ENCODE measurements around the gene SSTR4.

The SSTR4 gene

DNA sequence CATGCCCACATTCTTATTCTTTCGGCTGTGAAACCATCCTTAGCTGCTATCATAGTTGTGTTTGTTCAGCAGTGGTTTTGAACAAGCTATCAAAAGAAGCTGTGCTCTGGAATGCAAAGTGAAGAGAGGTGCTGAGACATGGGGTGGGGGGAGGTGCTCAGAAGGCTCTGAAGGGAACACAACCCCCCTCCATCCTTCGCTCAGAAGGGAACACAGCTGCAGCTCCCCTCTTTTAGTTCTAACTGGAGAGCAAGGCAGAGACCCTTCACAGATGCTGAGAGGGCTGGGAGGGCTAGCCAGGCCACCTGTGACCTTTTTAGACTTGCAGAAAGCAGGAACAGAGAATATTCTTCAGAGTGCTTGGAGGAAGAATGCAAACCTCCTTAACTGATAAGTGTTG, 17.6 kb upstream of the SSTR4 start:
- in situ Hi-C loops (cut with HindIII; ENCODE audit: low sequenced_read_pairs) = no loop called here
- DNase-seq (ENCODE audit: low read depth) = no peak
- no peak overlapping the region for H3K4me3 ChIP-seq (ENCODE audit: low read depth, low read length)
- no peak for TF ChIP-seq CTCF (IDR thresholded peaks at IDR 0.05; ENCODE audit: low read depth, low read length, missing control alignments)

DNA sequence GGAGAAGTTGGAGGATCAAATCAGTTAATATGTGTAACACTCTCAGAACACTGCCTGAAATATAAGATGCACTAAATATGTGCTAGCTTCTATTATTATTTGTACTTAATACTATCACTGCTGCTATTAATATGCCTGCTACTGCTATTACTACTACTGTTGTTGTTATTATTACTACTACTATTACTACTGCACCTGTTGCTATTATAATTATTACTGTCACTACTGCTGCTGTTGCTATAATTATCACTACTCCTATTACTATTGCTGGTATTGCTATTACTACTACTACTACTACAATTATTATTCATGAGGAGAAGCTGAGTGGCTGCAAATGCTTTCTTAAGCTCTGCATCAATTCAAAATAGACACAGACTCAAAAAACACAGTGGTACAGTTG, 16.7 kb upstream of the SSTR4 start:
- no peak overlapping the region for H3K4me3 ChIP-seq (ENCODE audit: low read depth, low read length)
- no peak for TF ChIP-seq CTCF (IDR thresholded peaks at IDR 0.05; ENCODE audit: low read depth, low read length, missing control alignments)
- in situ Hi-C loops (cut with HindIII; ENCODE audit: low sequenced_read_pairs) = no loop called here
- no peak for DNase-seq (ENCODE audit: low read depth)

GRCh38 chr20:23018941-23019340, 16.2 kb upstream of the SSTR4 start:
- DNase-seq (ENCODE audit: low read depth) = no peak
- no peak for TF ChIP-seq CTCF (IDR thresholded peaks at IDR 0.05; ENCODE audit: low read depth, low read length, missing control alignments)
- in situ Hi-C loops (cut with HindIII; ENCODE audit: low sequenced_read_pairs) = no loop called here
- no peak overlapping the region for H3K4me3 ChIP-seq (ENCODE audit: low read depth, low read length)

GRCh38 chr20:23019403-23019802, 15.7 kb upstream of the SSTR4 start:
- in situ Hi-C loops (cut with HindIII; ENCODE audit: low sequenced_read_pairs) = no loop called here
- no peak overlapping the region for H3K4me3 ChIP-seq (ENCODE audit: low read depth, low read length)
- no peak for TF ChIP-seq CTCF (IDR thresholded peaks at IDR 0.05; ENCODE audit: low read depth, low read length, missing control alignments)
- DNase-seq (ENCODE audit: low read depth) = no peak

DNA sequence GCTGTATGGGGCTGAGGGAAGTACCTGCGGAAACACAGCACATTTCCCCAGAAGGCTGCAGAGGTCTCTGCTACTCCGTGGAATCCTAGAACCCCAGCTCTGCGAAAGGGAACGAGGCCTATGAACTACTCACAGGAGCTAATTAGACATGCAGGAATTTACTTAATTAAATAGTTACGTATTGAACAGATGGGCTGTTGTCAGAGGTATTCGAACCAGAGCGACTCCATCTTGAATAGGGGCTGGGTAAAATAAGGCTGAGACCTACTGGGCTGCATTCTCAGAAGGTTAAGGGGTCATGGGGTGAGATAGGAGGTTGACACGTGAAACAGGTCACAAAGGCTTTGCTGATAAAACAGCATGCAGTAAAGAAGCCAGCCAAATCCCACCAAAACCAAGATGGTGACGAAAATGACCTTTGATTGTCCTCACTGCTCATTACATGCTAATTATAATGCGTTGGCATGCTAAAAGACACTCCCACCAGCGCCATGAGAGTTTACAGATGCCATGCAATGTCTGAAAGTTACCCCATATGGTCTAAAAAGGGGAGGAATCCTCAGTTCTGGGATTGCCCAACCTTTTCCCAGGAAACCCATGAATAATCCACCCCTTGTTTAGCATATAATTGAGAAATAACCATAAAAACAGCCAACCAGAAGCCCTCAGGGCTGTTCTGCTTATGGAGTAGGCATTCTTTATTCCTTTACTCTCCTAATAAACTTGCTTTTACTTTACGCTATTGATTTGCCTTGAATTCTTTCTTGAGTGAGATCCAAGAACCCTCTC, 14.7 kb upstream of the SSTR4 start:
- in situ Hi-C loops (cut with HindIII; ENCODE audit: low sequenced_read_pairs) = no loop called here
- TF ChIP-seq CTCF (IDR thresholded peaks at IDR 0.05; ENCODE audit: low read depth, low read length, missing control alignments) = no peak
- no peak for DNase-seq (ENCODE audit: low read depth)
- H3K4me3 ChIP-seq (ENCODE audit: low read depth, low read length) = no peak overlapping the region

GRCh38 chr20:23021541-23021940, 13.6 kb upstream of the SSTR4 start:
- DNase-seq (ENCODE audit: low read depth) = no peak
- no peak for TF ChIP-seq CTCF (IDR thresholded peaks at IDR 0.05; ENCODE audit: low read depth, low read length, missing control alignments)
- no peak overlapping the region for H3K4me3 ChIP-seq (ENCODE audit: low read depth, low read length)
- in situ Hi-C loops (cut with HindIII; ENCODE audit: low sequenced_read_pairs) = no loop called here
